Astrocyte of the spinal cord (primary cell): ENCODE results near the gene PRR3.

ENCODE experiments used
- DNase-seq: peaks from one replicate; pipeline ENCODE4 v3.0.0; 2011; ENCODE audit warnings: low read depth, low spot score
- H3K4me3 ChIP-seq: 2 replicates; pipeline ENCODE4 v1.5.1; 2011; ENCODE audit warnings: low read depth, mild to moderate bottlenecking, low read length, moderate library complexity
- in situ Hi-C: cut with HindIII; loops from 2 replicates; pipeline ENCODE4 v1.10.0; 2017; ENCODE audit warnings: low sequenced_read_pairs
- TF ChIP-seq, protein P1 (sequence below): IDR thresholded peaks from 2 replicates; pipeline ENCODE4 v1.5.1; 2012; ENCODE audit warnings: low read depth, mild to moderate bottlenecking, low read length, inconsistent platforms

The PRR3 gene

DNA sequence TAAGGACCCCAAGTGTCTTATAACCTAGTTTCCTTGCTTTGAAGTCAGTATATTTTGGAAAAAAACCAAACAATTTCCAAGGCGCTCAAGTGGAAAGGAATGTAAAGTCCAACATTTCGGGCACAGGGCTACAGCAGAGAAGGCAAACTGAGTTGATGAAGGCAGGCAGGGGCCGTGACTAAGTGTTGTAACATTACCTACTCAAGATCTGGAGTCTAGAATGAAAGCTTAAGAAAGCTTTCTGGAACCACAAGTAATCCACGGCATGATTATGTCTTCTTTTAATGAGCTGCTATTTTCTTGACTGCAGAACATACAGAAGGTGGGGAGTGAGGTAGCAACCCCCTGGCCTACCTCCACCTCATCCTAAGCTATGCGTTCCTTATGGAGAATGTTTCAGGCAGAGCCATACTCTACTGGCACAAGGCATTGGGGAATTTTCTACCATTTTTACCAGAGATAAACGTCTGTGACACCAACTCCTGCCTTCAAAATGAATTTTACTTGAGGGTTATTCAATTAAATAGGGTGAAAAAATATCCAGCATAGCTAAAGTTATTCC, 55.7 kb downstream of the PRR3 start:
- TF ChIP-seq, protein P1, sequence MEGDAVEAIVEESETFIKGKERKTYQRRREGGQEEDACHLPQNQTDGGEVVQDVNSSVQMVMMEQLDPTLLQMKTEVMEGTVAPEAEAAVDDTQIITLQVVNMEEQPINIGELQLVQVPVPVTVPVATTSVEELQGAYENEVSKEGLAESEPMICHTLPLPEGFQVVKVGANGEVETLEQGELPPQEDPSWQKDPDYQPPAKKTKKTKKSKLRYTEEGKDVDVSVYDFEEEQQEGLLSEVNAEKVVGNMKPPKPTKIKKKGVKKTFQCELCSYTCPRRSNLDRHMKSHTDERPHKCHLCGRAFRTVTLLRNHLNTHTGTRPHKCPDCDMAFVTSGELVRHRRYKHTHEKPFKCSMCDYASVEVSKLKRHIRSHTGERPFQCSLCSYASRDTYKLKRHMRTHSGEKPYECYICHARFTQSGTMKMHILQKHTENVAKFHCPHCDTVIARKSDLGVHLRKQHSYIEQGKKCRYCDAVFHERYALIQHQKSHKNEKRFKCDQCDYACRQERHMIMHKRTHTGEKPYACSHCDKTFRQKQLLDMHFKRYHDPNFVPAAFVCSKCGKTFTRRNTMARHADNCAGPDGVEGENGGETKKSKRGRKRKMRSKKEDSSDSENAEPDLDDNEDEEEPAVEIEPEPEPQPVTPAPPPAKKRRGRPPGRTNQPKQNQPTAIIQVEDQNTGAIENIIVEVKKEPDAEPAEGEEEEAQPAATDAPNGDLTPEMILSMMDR, result no peak
- no peak overlapping the region for H3K4me3 ChIP-seq
- in situ Hi-C loops, result no loop called here
- peak; percentile 82 for DNase-seq
